ENCODE results near the gene CNOT10. TPM values are rescaled to one million over a fixed set of nuclear protein-coding genes. Genes with fewer than 3 reads are reported as not detected.

CNOT10 gene
- total RNA-seq, 2 donors from 2014 or later: 26.1 to 40.0 TPM

DNA sequence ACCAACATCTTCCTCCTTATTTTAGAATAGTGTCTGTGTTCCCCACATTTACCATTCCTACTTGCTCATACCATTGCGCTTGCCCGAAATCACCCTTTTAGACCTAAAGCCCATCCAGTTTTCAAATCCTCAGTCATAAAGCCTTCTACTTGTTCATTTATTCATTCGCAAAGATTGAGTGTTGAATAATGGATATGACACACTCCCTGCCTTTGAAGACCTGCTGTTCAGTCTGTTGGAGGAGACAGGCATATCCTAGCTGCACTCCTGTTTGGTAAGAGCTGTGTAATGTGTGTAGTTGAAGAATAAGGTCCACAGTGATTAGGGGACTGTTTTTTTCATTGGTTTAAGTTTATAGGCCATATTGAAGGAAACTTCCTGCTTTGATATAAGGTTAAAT, 1.7 kb downstream of the CNOT10 start:
- intact Hi-C loops (cut with DNase I): loop anchor here (10.0 kb wide), 1 partner anchor 112 kb away; the partner anchor contains the start of gene DYNC1LI1
- Histone ChIP-seq H3K4me3 (no peak overlapping the region), H3K27ac (no peak overlapping the region), H3K4me1 (replicated peaks) (peaks cover 2% of the 10 kb centered on the region), H3K36me3 (no peaks in the 10 kb centered on the region), H3K9me3 (no peaks in the 10 kb centered on the region), H3K27me3 (replicated peaks; ENCODE audit: insufficient read depth) (no peaks in the 10 kb centered on the region)
- WGBS: 94% methylated on average over 3 of the region's 3 CpGs
- DNase-seq (ENCODE audit: low spot score): no peak
- TF ChIP-seq POLR2AphosphoS5 (IDR thresholded peaks at IDR 0.05) (no peak), POLR2A (IDR thresholded peaks at IDR 0.05) (no peak), CTCF (IDR thresholded peaks at IDR 0.05) (no peak)

GRCh38 chr3:32691847-32692246, 6.9 kb downstream of the CNOT10 start:
- no peak for TF ChIP-seq CTCF (IDR thresholded peaks at IDR 0.05)
- no peak for TF ChIP-seq POLR2AphosphoS5 (IDR thresholded peaks at IDR 0.05)
- no peak for TF ChIP-seq POLR2A (IDR thresholded peaks at IDR 0.05)
- Histone ChIP-seq H3K27me3 (replicated peaks; ENCODE audit: insufficient read depth) (no peaks in the 10 kb centered on the region), H3K27ac (no peak overlapping the region), H3K4me3 (no peak overlapping the region), H3K9me3 (no peaks in the 10 kb centered on the region), H3K36me3 (no peaks in the 10 kb centered on the region), H3K4me1 (replicated peaks) (no peaks in the 10 kb centered on the region)
- intact Hi-C loops (cut with DNase I): no loop called here
- WGBS: 94% methylated on average over 4 of the region's 4 CpGs
- DNase-seq (ENCODE audit: low spot score): no peak

- Histone ChIP-seq H3K4me1 (replicated peaks) (no peaks in the 10 kb centered on the region), H3K9me3 (no peaks in the 10 kb centered on the region), H3K36me3 (no peaks in the 10 kb centered on the region), H3K4me3 (no peak overlapping the region), H3K27me3 (replicated peaks; ENCODE audit: insufficient read depth) (no peaks in the 10 kb centered on the region), H3K27ac (no peak overlapping the region)
- 100% methylated on average over 3 of the region's 3 CpGs for WGBS
- TF ChIP-seq CTCF (IDR thresholded peaks at IDR 0.05): no peak
- no peak for TF ChIP-seq POLR2AphosphoS5 (IDR thresholded peaks at IDR 0.05)
- TF ChIP-seq POLR2A (IDR thresholded peaks at IDR 0.05): no peak
- no peak for DNase-seq (ENCODE audit: low spot score)
- intact Hi-C loops (cut with DNase I): no loop called here
Observed at GRCh38 chr3:32696523-32696922, 11.5 kb downstream of the CNOT10 start.

- TF ChIP-seq POLR2A (IDR thresholded peaks at IDR 0.05) (no peak), CTCF (IDR thresholded peaks at IDR 0.05) (no peak), POLR2AphosphoS5 (IDR thresholded peaks at IDR 0.05) (no peak)
- Histone ChIP-seq H3K27me3 (replicated peaks; ENCODE audit: insufficient read depth) (no peaks in the 10 kb centered on the region), H3K4me1 (replicated peaks) (no peaks in the 10 kb centered on the region), H3K4me3 (no peak overlapping the region), H3K27ac (no peak overlapping the region), H3K9me3 (no peaks in the 10 kb centered on the region), H3K36me3 (no peaks in the 10 kb centered on the region)
- no peak for DNase-seq (ENCODE audit: low spot score)
- 78% methylated on average over 2 of the region's 2 CpGs for WGBS
- intact Hi-C loops (cut with DNase I): no loop called here
Observed at GRCh38 chr3:32698506-32698905, 13.5 kb downstream of the CNOT10 start.

DNA sequence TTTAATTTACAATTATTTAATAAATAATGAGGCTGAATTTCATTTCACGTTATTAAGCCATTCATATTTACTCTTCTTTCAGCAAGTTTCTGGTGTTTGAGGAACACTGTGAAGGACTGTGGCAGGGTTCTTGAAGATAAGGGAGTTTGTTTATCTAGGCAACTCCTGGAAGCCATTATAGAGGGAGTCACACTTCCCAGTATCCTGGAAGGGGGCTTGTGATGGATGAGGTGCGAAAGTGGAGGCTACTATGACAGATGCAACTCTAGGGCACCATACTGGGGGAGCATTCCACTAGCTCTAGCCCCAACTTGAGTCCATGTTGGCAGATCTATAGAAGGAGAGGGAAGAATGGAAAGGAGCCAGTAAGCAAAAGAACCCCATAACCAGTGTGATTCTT, 14.4 kb downstream of the CNOT10 start:
- Histone ChIP-seq H3K4me1 (replicated peaks) (no peaks in the 10 kb centered on the region), H3K9me3 (no peaks in the 10 kb centered on the region), H3K36me3 (no peaks in the 10 kb centered on the region), H3K27ac (no peak overlapping the region), H3K27me3 (replicated peaks; ENCODE audit: insufficient read depth) (no peaks in the 10 kb centered on the region), H3K4me3 (no peak overlapping the region)
- TF ChIP-seq CTCF (IDR thresholded peaks at IDR 0.05) (no peak), POLR2AphosphoS5 (IDR thresholded peaks at IDR 0.05) (no peak), POLR2A (IDR thresholded peaks at IDR 0.05) (no peak)
- DNase-seq (ENCODE audit: low spot score): no peak
- intact Hi-C loops (cut with DNase I): no loop called here
- WGBS: 83% methylated on average over 2 of the region's 2 CpGs
